ENCODE results near the gene DIS3L2.

- TF ChIP-seq CTCF (conservative IDR thresholded peaks at IDR 0.05; ENCODE audit: low read length): no peak
- no peak for TF ChIP-seq EZH2phosphoT487 (IDR thresholded peaks at IDR 0.05; ENCODE audit: borderline replicate concordance)
Measured at GRCh38 chr2:231924889-231925275, 36.6 kb upstream of the DIS3L2 start.
